Mesothelial cell of epicardium (in vitro differentiated cells): ENCODE results near the gene HMGXB3. TPM values are rescaled to one million over a fixed set of nuclear protein-coding genes. Genes with fewer than 3 reads are reported as not detected.

ENCODE experiments used
- DNase-seq, 2 experiments: peaks; one replicate each; pipeline ENCODE4 v3.0.0; 2021; ENCODE audit warnings: low spot score in 2 of 2; ENCODE audit not compliant: unreplicated experiment in 2 of 2
- H3K27ac Mint-ChIP-seq: 2 replicates; pipeline ENCODE4 v1.8.0; 2021; ENCODE audit warnings: mixed read lengths
- H3K27me3 Mint-ChIP-seq: 2 replicates; pipeline ENCODE4 v1.8.0; 2021; ENCODE audit warnings: low read depth, mixed read lengths
- H3K36me3 Mint-ChIP-seq: 2 replicates; pipeline ENCODE4 v1.8.0; 2021; ENCODE audit warnings: mixed read lengths
- H3K4me1 Mint-ChIP-seq: 2 replicates; pipeline ENCODE4 v1.8.0; 2021; ENCODE audit warnings: mixed read lengths
- H3K4me3 Mint-ChIP-seq: 2 replicates; pipeline ENCODE4 v1.8.0; 2021; ENCODE audit warnings: mild to moderate bottlenecking, moderate library complexity, mixed read lengths
- H3K9me3 Mint-ChIP-seq: 2 replicates; pipeline ENCODE4 v1.8.0; 2021; ENCODE audit warnings: mixed read lengths
- total RNA-seq: library from RNA; stranded (reverse); gene quantifications from 3 replicates; pipeline ENCODE4 v1.2.1, GENCODE V29; 2021
- TF ChIP-seq, protein P1 (sequence below): fragments of 200-600 bp; sonication (generic); IDR thresholded peaks from one replicate; pipeline ENCODE4 v1.5.0; 2021; ENCODE audit warnings: antibody characterized with exemption; ENCODE audit not compliant: unreplicated experiment

The HMGXB3 gene
- total RNA-seq, 1 donor from 2014 or later = 53.1 TPM

DNA sequence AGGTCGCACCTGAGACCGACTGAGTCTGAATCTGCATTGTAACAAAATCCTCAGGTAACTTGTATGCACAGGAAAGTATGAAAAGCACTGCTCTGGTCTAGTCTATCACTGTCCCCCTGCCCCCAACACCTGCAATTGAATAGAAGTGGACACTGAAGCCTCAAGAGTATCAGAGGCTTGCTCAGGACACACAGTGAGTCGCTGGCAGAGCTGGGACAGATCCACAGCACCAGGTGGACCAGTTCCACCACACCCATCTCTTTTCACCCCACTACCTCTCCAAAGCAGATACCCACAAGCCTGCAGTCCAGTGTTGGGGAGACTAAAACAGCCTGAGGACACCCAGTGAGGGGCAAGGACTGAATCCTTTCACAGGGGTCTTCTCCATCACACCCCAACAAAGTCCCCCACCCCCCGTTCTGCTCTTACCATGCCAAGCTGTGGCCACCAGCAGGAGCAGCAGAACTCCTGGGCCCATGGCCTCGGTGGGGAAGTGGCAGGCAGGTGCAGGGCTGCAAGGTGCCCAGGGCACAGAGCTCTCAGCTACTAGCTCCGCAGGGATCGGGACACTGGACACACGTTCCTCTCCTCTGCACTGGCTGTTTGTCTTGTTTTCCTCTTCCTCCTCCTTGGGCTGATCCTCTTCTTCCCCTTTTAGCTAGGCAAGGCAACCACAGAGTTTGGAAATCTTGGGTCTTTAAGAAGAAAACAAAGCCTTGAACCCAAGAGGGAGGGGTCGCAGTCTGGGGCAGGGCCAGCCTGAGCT, 85.6 kb downstream of the HMGXB3 start, which contains the start of gene CSF1R:
Gene CSF1R, minus strand, starts transcription at position 605 of the 766 bp plus-strand sequence. Its CDS starts 127 bp downstream, at position 478.
- TF ChIP-seq, protein P1, sequence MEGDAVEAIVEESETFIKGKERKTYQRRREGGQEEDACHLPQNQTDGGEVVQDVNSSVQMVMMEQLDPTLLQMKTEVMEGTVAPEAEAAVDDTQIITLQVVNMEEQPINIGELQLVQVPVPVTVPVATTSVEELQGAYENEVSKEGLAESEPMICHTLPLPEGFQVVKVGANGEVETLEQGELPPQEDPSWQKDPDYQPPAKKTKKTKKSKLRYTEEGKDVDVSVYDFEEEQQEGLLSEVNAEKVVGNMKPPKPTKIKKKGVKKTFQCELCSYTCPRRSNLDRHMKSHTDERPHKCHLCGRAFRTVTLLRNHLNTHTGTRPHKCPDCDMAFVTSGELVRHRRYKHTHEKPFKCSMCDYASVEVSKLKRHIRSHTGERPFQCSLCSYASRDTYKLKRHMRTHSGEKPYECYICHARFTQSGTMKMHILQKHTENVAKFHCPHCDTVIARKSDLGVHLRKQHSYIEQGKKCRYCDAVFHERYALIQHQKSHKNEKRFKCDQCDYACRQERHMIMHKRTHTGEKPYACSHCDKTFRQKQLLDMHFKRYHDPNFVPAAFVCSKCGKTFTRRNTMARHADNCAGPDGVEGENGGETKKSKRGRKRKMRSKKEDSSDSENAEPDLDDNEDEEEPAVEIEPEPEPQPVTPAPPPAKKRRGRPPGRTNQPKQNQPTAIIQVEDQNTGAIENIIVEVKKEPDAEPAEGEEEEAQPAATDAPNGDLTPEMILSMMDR = no peak
- H3K27me3 Mint-ChIP-seq = peaks cover 9% of the 10 kb centered on the region
- no peaks in the 10 kb centered on the region for H3K9me3 Mint-ChIP-seq
- no peak within 1 kb of the TSS for H3K4me3 Mint-ChIP-seq
- no peak within 1 kb of the TSS for H3K27ac Mint-ChIP-seq
- no peak for DNase-seq
- H3K4me1 Mint-ChIP-seq = peaks cover 3% of the 10 kb centered on the region
- H3K36me3 Mint-ChIP-seq = no peaks in the 10 kb centered on the region

DNA sequence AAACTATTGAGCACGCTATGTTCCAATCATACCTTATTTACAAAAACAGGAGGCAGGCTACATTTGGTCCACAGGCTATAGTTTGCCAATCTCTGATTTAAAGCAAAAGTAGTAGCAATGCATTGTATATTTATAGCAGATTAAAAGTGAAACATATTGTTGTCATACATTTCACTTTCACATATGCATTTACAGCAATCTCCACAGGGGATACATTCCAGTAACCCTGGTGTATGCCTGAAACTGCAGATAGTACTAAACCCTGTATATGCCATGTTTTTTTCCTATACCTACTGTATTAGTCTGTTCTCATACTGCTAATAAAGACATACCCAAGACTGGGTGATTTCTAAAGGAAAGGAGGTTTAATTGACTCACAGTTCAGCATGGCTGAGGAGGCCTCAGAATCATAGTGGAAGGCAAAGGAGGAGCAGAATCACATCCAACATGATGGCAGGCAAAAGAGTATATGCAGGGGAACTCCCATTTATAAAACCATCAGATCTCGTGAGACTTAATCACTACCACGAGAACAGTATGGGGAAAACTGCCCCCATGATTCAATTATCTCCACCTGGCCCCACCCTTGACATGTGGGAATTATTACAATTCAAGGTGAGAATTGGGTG, 91.7 kb downstream of the HMGXB3 start:
- H3K36me3 Mint-ChIP-seq = no peaks in the 10 kb centered on the region
- DNase-seq = no peak
- peaks cover 22% of the 10 kb centered on the region for H3K27me3 Mint-ChIP-seq
- H3K27ac Mint-ChIP-seq = no peak overlapping the region
- TF ChIP-seq, protein P1 = no peak
- peaks cover 6% of the 10 kb centered on the region for H3K9me3 Mint-ChIP-seq
- no peaks in the 10 kb centered on the region for H3K4me1 Mint-ChIP-seq
- H3K4me3 Mint-ChIP-seq = no peak overlapping the region

DNA sequence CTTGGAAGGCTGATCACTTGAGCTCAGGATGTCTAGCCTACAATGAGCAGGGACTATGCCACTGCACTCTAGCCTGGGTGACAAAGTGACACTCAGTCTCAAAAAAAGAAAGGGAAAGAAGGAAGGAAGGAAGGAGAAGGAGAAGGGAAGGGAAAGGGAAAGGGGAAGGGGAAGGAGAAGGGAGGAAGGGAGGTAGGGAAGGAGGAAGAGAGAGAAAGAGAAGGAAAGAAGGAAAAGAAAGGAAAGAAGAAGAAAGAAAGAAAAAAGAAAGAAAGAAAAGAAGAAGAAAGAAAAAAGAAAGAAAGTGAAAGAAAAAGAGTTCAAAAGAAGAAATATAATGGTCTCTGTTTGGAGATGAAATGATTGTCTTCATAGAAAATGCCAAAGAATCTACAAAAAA, 96.6 kb downstream of the HMGXB3 start:
- Mint-ChIP-seq H3K4me3 (no peak overlapping the region), H3K27me3 (peaks cover 14% of the 10 kb centered on the region), H3K9me3 (peaks cover 14% of the 10 kb centered on the region), H3K27ac (no peak overlapping the region), H3K4me1 (no peaks in the 10 kb centered on the region), H3K36me3 (no peaks in the 10 kb centered on the region)
- TF ChIP-seq, protein P1 = no peak
- DNase-seq = no peak

DNA sequence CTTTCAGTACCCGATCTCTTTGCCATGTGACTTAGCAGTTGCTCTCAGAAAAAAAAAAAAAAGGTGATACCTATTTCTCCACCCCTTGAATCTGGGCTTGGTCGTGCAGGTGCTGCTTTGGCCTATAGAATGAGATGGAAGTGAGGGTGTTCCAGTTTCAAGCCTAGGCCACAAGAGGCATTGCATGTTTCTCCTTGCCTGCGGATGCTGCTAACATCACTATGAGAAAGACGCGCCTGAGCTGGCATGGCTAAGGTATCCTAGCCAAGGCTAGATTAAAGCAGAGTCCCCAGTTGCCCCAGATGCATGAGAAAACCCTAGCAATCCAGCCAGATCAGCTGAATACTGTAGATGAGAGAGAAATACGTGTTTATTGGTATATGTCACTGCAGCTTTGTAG, 100.5 kb downstream of the HMGXB3 start:
- Mint-ChIP-seq H3K27me3 (peaks cover 6% of the 10 kb centered on the region), H3K4me3 (no peak overlapping the region), H3K4me1 (no peaks in the 10 kb centered on the region), H3K9me3 (peaks cover 8% of the 10 kb centered on the region), H3K36me3 (no peaks in the 10 kb centered on the region), H3K27ac (no peak overlapping the region)
- TF ChIP-seq, protein P1 = no peak
- DNase-seq = no peak

Other genes starting within 250 kb of the HMGXB3 start
- 0.18 to 0.38 TPM (median 0.29 TPM) in 3 replicates for gene PDE6A, start 55.9 kb upstream of the HMGXB3 start, total RNA-seq
- 15.4 to 16.5 TPM (median 15.9 TPM) in 3 replicates for gene SLC26A2, start 40.0 kb upstream of the HMGXB3 start, total RNA-seq
- gene TIGD6, start 85 bp upstream of the HMGXB3 start, total RNA-seq = 3.9 to 4.8 TPM (median 4.7 TPM) in 3 replicates
- 0.07 to 0.27 TPM (median 0.18 TPM) in 3 replicates for gene CSF1R, start 85.8 kb downstream of the HMGXB3 start, total RNA-seq
- 100 to 105 TPM (median 102 TPM) in 3 replicates for gene PDGFRB, start 155.1 kb downstream of the HMGXB3 start, total RNA-seq
- gene CDX1, start 166.0 kb downstream of the HMGXB3 start, total RNA-seq = 0.51 to 1.1 TPM (median 0.68 TPM) in 3 replicates
- not detected in 3 replicates for gene SLC6A7, start 189.3 kb downstream of the HMGXB3 start, total RNA-seq